Liver (tissue), 3 donors: Measurements from ENCODE around the gene LSM14B.

Experiments used
- ATF3 ChIP-seq: IDR thresholded peaks from 2 replicates; pipeline ENCODE4 v1.6.1; 2016; ENCODE audit warnings: antibody characterized with exemption
- CTCF ChIP-seq: fragments of 150-350 bp; IDR thresholded peaks from 2 replicates; pipeline ENCODE4 v1.5.1; 2017; ENCODE audit warnings: improper control_type of control experiment, low read depth, low read length; ENCODE audit not compliant: missing input control
- EGR1 ChIP-seq, 2 donors: IDR thresholded peaks; 2 replicates each; pipeline ENCODE4 v1.6.1; 2016 to 2018; ENCODE audit warnings: antibody characterized with exemption in 2 of 2, low read depth in 2 of 2
- FOXA1 ChIP-seq: IDR thresholded peaks from 2 replicates; pipeline ENCODE4 v1.6.1; 2016; ENCODE audit warnings: antibody characterized with exemption
- GABPA ChIP-seq, 2 donors: IDR thresholded peaks in 1 of 2; conservative IDR thresholded peaks in 1 of 2; 2 replicates each; pipeline ENCODE4 v1.6.1; 2016; ENCODE audit warnings: antibody characterized with exemption in 2 of 2, mild to moderate bottlenecking in 1 of 2, moderate library complexity in 1 of 2
- HNF4G ChIP-seq: IDR thresholded peaks from 2 replicates; pipeline ENCODE4 v1.6.1; 2016; ENCODE audit warnings: antibody characterized with exemption
- JUND ChIP-seq, 2 donors: IDR thresholded peaks; 2 replicates each; pipeline ENCODE4 v1.6.1; 2016; ENCODE audit warnings: antibody characterized with exemption in 2 of 2
- RAD21 ChIP-seq, 2 donors: IDR thresholded peaks; 2 replicates each; pipeline ENCODE4 v1.6.1; 2016; ENCODE audit warnings: antibody characterized with exemption in 2 of 2, mild to moderate bottlenecking in 2 of 2
- REST ChIP-seq: IDR thresholded peaks from 2 replicates; pipeline ENCODE4 v1.6.1; 2016; ENCODE audit warnings: antibody characterized with exemption, mild to moderate bottlenecking
- SP1 ChIP-seq: IDR thresholded peaks from 2 replicates; pipeline ENCODE4 v1.6.1; 2018; ENCODE audit warnings: antibody characterized with exemption, mild to moderate bottlenecking
- TAF1 ChIP-seq: conservative IDR thresholded peaks from 2 replicates; pipeline ENCODE4 v1.6.1; 2016; ENCODE audit warnings: antibody characterized with exemption, mild to moderate bottlenecking
- YY1 ChIP-seq: IDR thresholded peaks from 2 replicates; pipeline ENCODE4 v1.6.1; 2016; ENCODE audit warnings: antibody characterized with exemption, mild to moderate bottlenecking
- ZBTB33 ChIP-seq: IDR thresholded peaks from 2 replicates; pipeline ENCODE4 v1.6.1; 2016; ENCODE audit warnings: antibody characterized with exemption
- donor health status: healthy.
- donor health status: healthy.

GRCh38 chr20:62181808-62182207 is 59.5 kb downstream of the LSM14B start:
- TF ChIP-seq CTCF (no peak), JUND (IDR thresholded peaks at IDR 0.05) (no peak), SP1 (no peak), EGR1 (IDR thresholded peaks at IDR 0.05; ENCODE audit: low read depth in 2 of 2) (no peak), TAF1 (no peak), ZBTB33 (no peak), REST (no peak), ATF3 (no peak), FOXA1 (no peak), GABPA (IDR thresholded peaks at IDR 0.05 in 1 of 2, conservative IDR thresholded peaks at IDR 0.05 in 1 of 2) (no peak), YY1 (no peak), RAD21 (IDR thresholded peaks at IDR 0.05) (no peak), HNF4G (no peak)
